ENCODE data around the gene FITM1. TPM values are rescaled to one million over a fixed set of nuclear protein-coding genes. Genes with fewer than 3 reads are reported as not detected.

The FITM1 gene
- total RNA-seq, 1 experiment from 2014 or later, result 0.89 TPM

GRCh38 chr14:24151404-24152080, 21.1 kb downstream of the FITM1 start:
- DNase-seq, result no peak
- peaks cover 38% of the 10 kb centered on the region for H3K79me2 ChIP-seq (ENCODE audit: low read length)
- H4K20me1 ChIP-seq (ENCODE audit: insufficient read depth, low read depth, low read length), result peaks cover 12% of the 10 kb centered on the region
- no peak overlapping the region for H3K9ac ChIP-seq (ENCODE audit: low read length)
- H3K36me3 ChIP-seq (ENCODE audit: insufficient read depth, low read length), result peaks cover 48% of the 10 kb centered on the region
- H3K4me1 ChIP-seq (ENCODE audit: low read length), result peaks cover 14% of the 10 kb centered on the region
- no peaks in the 10 kb centered on the region for H3K9me2 ChIP-seq (replicated peaks; ENCODE audit: insufficient read depth, low read length)
- no peaks in the 10 kb centered on the region for H3K9me3 ChIP-seq (ENCODE audit: low read length)
- no peak overlapping the region for H3K27ac ChIP-seq (ENCODE audit: low read length)
- no peak overlapping the region for H3K4me3 ChIP-seq (ENCODE audit: low read length)
- H3K4me2 ChIP-seq (ENCODE audit: low read depth, low read length, poor library complexity, severe bottlenecking), result no peak overlapping the region
- no peaks in the 10 kb centered on the region for H3K27me3 ChIP-seq (ENCODE audit: low read length)
- no peak overlapping the region for H2AFZ ChIP-seq (ENCODE audit: low read length)

GRCh38 chr14:24155100-24155499, 24.6 kb downstream of the FITM1 start:
- Histone ChIP-seq H4K20me1 (ENCODE audit: insufficient read depth, low read depth, low read length) (no peaks in the 10 kb centered on the region), H3K9me2 (replicated peaks; ENCODE audit: insufficient read depth, low read length) (no peaks in the 10 kb centered on the region), H3K9me3 (ENCODE audit: low read length) (no peaks in the 10 kb centered on the region), H3K27me3 (ENCODE audit: low read length) (no peaks in the 10 kb centered on the region), H3K36me3 (ENCODE audit: insufficient read depth, low read length) (peaks cover 52% of the 10 kb centered on the region), H2AFZ (ENCODE audit: low read length) (no peak overlapping the region), H3K4me3 (ENCODE audit: low read length) (no peak overlapping the region), H3K27ac (ENCODE audit: low read length) (no peak overlapping the region), H3K4me2 (ENCODE audit: low read depth, low read length, poor library complexity, severe bottlenecking) (no peak overlapping the region), H3K79me2 (ENCODE audit: low read length) (peaks cover 10% of the 10 kb centered on the region), H3K4me1 (ENCODE audit: low read length) (no peaks in the 10 kb centered on the region), H3K9ac (ENCODE audit: low read length) (no peak overlapping the region)
- DNase-seq, result no peak

- peaks cover 7% of the 10 kb centered on the region for H3K79me2 ChIP-seq (ENCODE audit: low read length)
- H2AFZ ChIP-seq (ENCODE audit: low read length), result no peak overlapping the region
- H3K4me2 ChIP-seq (ENCODE audit: low read depth, low read length, poor library complexity, severe bottlenecking), result no peak overlapping the region
- peaks cover 39% of the 10 kb centered on the region for H3K36me3 ChIP-seq (ENCODE audit: insufficient read depth, low read length)
- H3K9me3 ChIP-seq (ENCODE audit: low read length), result no peaks in the 10 kb centered on the region
- H3K9me2 ChIP-seq (replicated peaks; ENCODE audit: insufficient read depth, low read length), result no peaks in the 10 kb centered on the region
- H3K4me1 ChIP-seq (ENCODE audit: low read length), result peaks cover 15% of the 10 kb centered on the region
- no peak for DNase-seq
- no peak overlapping the region for H3K4me3 ChIP-seq (ENCODE audit: low read length)
- H4K20me1 ChIP-seq (ENCODE audit: insufficient read depth, low read depth, low read length), result no peaks in the 10 kb centered on the region
- H3K27ac ChIP-seq (ENCODE audit: low read length), result no peak overlapping the region
- H3K9ac ChIP-seq (ENCODE audit: low read length), result no peak overlapping the region
- H3K27me3 ChIP-seq (ENCODE audit: low read length), result no peaks in the 10 kb centered on the region
Observed at GRCh38 chr14:24156840-24157239, 26.4 kb downstream of the FITM1 start.

GRCh38 chr14:24157331-24157730, 26.9 kb downstream of the FITM1 start:
- Histone ChIP-seq H2AFZ (ENCODE audit: low read length) (no peak overlapping the region), H3K36me3 (ENCODE audit: insufficient read depth, low read length) (peaks cover 40% of the 10 kb centered on the region), H3K9me2 (replicated peaks; ENCODE audit: insufficient read depth, low read length) (no peaks in the 10 kb centered on the region), H3K4me1 (ENCODE audit: low read length) (peaks cover 20% of the 10 kb centered on the region), H3K9ac (ENCODE audit: low read length) (no peak overlapping the region), H4K20me1 (ENCODE audit: insufficient read depth, low read depth, low read length) (no peaks in the 10 kb centered on the region), H3K27me3 (ENCODE audit: low read length) (no peaks in the 10 kb centered on the region), H3K9me3 (ENCODE audit: low read length) (no peaks in the 10 kb centered on the region), H3K79me2 (ENCODE audit: low read length) (peaks cover 12% of the 10 kb centered on the region), H3K4me3 (ENCODE audit: low read length) (no peak overlapping the region), H3K4me2 (ENCODE audit: low read depth, low read length, poor library complexity, severe bottlenecking) (no peak overlapping the region), H3K27ac (ENCODE audit: low read length) (no peak overlapping the region)
- DNase-seq, result no peak

GRCh38 chr14:24159777-24160498, 29.5 kb downstream of the FITM1 start:
- Histone ChIP-seq H3K9me2 (replicated peaks; ENCODE audit: insufficient read depth, low read length) (no peaks in the 10 kb centered on the region), H3K9ac (ENCODE audit: low read length) (no peak overlapping the region), H4K20me1 (ENCODE audit: insufficient read depth, low read depth, low read length) (no peaks in the 10 kb centered on the region), H2AFZ (ENCODE audit: low read length) (no peak overlapping the region), H3K4me3 (ENCODE audit: low read length) (no peak overlapping the region), H3K9me3 (ENCODE audit: low read length) (no peaks in the 10 kb centered on the region), H3K27ac (ENCODE audit: low read length) (0 out of 2 replicates have a peak overlapping the region, but pooled peaks have one; percentile 8), H3K4me1 (ENCODE audit: low read length) (peaks cover 21% of the 10 kb centered on the region), H3K79me2 (ENCODE audit: low read length) (peaks cover 17% of the 10 kb centered on the region), H3K36me3 (ENCODE audit: insufficient read depth, low read length) (peaks cover 55% of the 10 kb centered on the region), H3K27me3 (ENCODE audit: low read length) (no peaks in the 10 kb centered on the region), H3K4me2 (ENCODE audit: low read depth, low read length, poor library complexity, severe bottlenecking) (no peak overlapping the region)
- no peak for DNase-seq

- H3K27me3 ChIP-seq (ENCODE audit: low read length), result no peaks in the 10 kb centered on the region
- no peaks in the 10 kb centered on the region for H3K9me3 ChIP-seq (ENCODE audit: low read length)
- H4K20me1 ChIP-seq (ENCODE audit: insufficient read depth, low read depth, low read length), result no peaks in the 10 kb centered on the region
- H3K9me2 ChIP-seq (replicated peaks; ENCODE audit: insufficient read depth, low read length), result no peaks in the 10 kb centered on the region
- H3K36me3 ChIP-seq (ENCODE audit: insufficient read depth, low read length), result peaks cover 55% of the 10 kb centered on the region
- peak overlapping the region; percentile 91 for H3K4me2 ChIP-seq (ENCODE audit: low read depth, low read length, poor library complexity, severe bottlenecking)
- H3K4me3 ChIP-seq (ENCODE audit: low read length), result no peak overlapping the region
- peaks cover 17% of the 10 kb centered on the region for H3K79me2 ChIP-seq (ENCODE audit: low read length)
- no peak overlapping the region for H3K9ac ChIP-seq (ENCODE audit: low read length)
- no peak for DNase-seq
- no peak overlapping the region for H2AFZ ChIP-seq (ENCODE audit: low read length)
- peak overlapping the region; percentile 8; the same call in 1 of the 2 replicates for H3K27ac ChIP-seq (ENCODE audit: low read length)
- peaks cover 21% of the 10 kb centered on the region for H3K4me1 ChIP-seq (ENCODE audit: low read length)
Observed at GRCh38 chr14:24160499-24160849, 30.0 kb downstream of the FITM1 start.

- Histone ChIP-seq H3K4me1 (ENCODE audit: low read length) (peaks cover 21% of the 10 kb centered on the region), H2AFZ (ENCODE audit: low read length) (no peak within 1 kb of the TSS)
Observed at GRCh38 chr14:24160850-24161804, 30.7 kb downstream of the FITM1 start, which contains the start of gene IRF9. Gene IRF9 (plus strand): TSS chr14:24161265. CDS start chr14:24162145, 880 bp downstream.

More at GRCh38 chr14:24160850-24161804, 30.7 kb downstream of the FITM1 start, which contains the start of gene IRF9:
- H3K4me2 ChIP-seq (ENCODE audit: low read depth, low read length, poor library complexity, severe bottlenecking), result peak within 1 kb of the TSS; percentile 91
- peak; percentile 99 for DNase-seq
- H3K27me3 ChIP-seq (ENCODE audit: low read length), result no peaks in the 10 kb centered on the region
- peak within 1 kb of the TSS; percentile 88 for H3K9ac ChIP-seq (ENCODE audit: low read length)
- H3K9me3 ChIP-seq (ENCODE audit: low read length), result no peaks in the 10 kb centered on the region
- H4K20me1 ChIP-seq (ENCODE audit: insufficient read depth, low read depth, low read length), result no peaks in the 10 kb centered on the region
- peaks cover 17% of the 10 kb centered on the region for H3K79me2 ChIP-seq (ENCODE audit: low read length)
- H3K36me3 ChIP-seq (ENCODE audit: insufficient read depth, low read length), result peaks cover 56% of the 10 kb centered on the region; the same call in 1 of the 2 replicates
- no peaks in the 10 kb centered on the region for H3K9me2 ChIP-seq (replicated peaks; ENCODE audit: insufficient read depth, low read length)
- H3K4me3 ChIP-seq (ENCODE audit: low read length), result peak within 1 kb of the TSS; percentile 76
- H3K27ac ChIP-seq (ENCODE audit: low read length), result peak within 1 kb of the TSS; percentile 77
